GM19351 (cell line): Measurements from ENCODE around the gene PIEZO1.
"Not testable (repeated sequence)": the region's sequence is repeated elsewhere in the genome, so short reads cannot be mapped to it uniquely, and the experiment has no call there.

Experiments used
- ATAC-seq: cut with Tn5 transposase; IDR thresholded peaks from one replicate; pipeline ENCODE4 v1.9.1; 2021; ENCODE audit warnings: mild to moderate bottlenecking, moderate library complexity; ENCODE audit not compliant: unreplicated experiment

The PIEZO1 gene

GRCh38 chr16:88805887-88806393 is 20.9 kb upstream of the PIEZO1 start:
- no peak for ATAC-seq

GRCh38 chr16:88805340-88805715 is 20.3 kb upstream of the PIEZO1 start:
- ATAC-seq: no peak

GRCh38 chr16:88804552-88805339 is 19.7 kb upstream of the PIEZO1 start:
- ATAC-seq: no peak

- no peak for ATAC-seq
These were observed 19.1 kb upstream of the PIEZO1 start for GRCh38 chr16:88804173-88804551.

- peak; percentile 56 for ATAC-seq
These were observed 18.4 kb upstream of the PIEZO1 start, which contains the start of gene CDT1 for GRCh38 chr16:88803264-88803987. TSS of gene CDT1 (plus strand) at chr16:88803789. CDS start at chr16:88803832, 43 bp downstream.

- no peak for ATAC-seq
These were observed 15.2 kb upstream of the PIEZO1 start for GRCh38 chr16:88800277-88800592.

- ATAC-seq: no peak
These were observed 14.7 kb upstream of the PIEZO1 start for GRCh38 chr16:88799569-88800276.

GRCh38 chr16:88798772-88799455 is 13.9 kb upstream of the PIEZO1 start:
- no peak for ATAC-seq

- no peak for ATAC-seq
These were observed 13.1 kb upstream of the PIEZO1 start for GRCh38 chr16:88798073-88798472.

- no peak for ATAC-seq
These were observed 11.3 kb upstream of the PIEZO1 start for GRCh38 chr16:88796278-88796677.

- no peak for ATAC-seq
These were observed 8.4 kb upstream of the PIEZO1 start for GRCh38 chr16:88793251-88793954.

GRCh38 chr16:88792668-88793250 is 7.7 kb upstream of the PIEZO1 start:
- ATAC-seq: no peak

GRCh38 chr16:88792078-88792550 is 7.1 kb upstream of the PIEZO1 start:
- no peak for ATAC-seq

- no peak for ATAC-seq
These were observed 5.5 kb upstream of the PIEZO1 start for GRCh38 chr16:88790312-88791211.

- no peak for ATAC-seq
These were observed 4.6 kb upstream of the PIEZO1 start for GRCh38 chr16:88789594-88789993.

GRCh38 chr16:88788749-88789148 is 3.7 kb upstream of the PIEZO1 start:
- not testable (repeated sequence) for ATAC-seq

- no peak for ATAC-seq
These were observed 2.7 kb upstream of the PIEZO1 start for GRCh38 chr16:88787579-88788314.

- ATAC-seq: no peak
These were observed 239 bp downstream of the PIEZO1 start for GRCh38 chr16:88784856-88785105.
